HG03196 (cell line): ENCODE measurements around the gene RCL1.
A peak's percentile ranks its signal among the peaks of the same experiment; 100 is the strongest.
"Not testable (repeated sequence)": the region's sequence is repeated elsewhere in the genome, so short reads cannot be mapped to it uniquely, and the experiment has no call there.

ENCODE experiments used
- ATAC-seq: cut with Tn5 transposase; IDR thresholded peaks from one replicate; pipeline ENCODE4 v1.9.1; 2021; ENCODE audit not compliant: unreplicated experiment

Gene RCL1

GRCh38 chr9:4866239-4866969 is 73.7 kb downstream of the RCL1 start:
- no peak for ATAC-seq

GRCh38 chr9:4873066-4873465 is 80.3 kb downstream of the RCL1 start:
- no peak for ATAC-seq

- no peak for ATAC-seq
Observed at GRCh38 chr9:4875559-4875958, 82.8 kb downstream of the RCL1 start.

GRCh38 chr9:4879115-4879558 is 86.4 kb downstream of the RCL1 start:
- no peak for ATAC-seq

GRCh38 chr9:4883326-4883873 is 90.7 kb downstream of the RCL1 start:
- no peak for ATAC-seq

GRCh38 chr9:4886698-4887097 is 94.0 kb downstream of the RCL1 start:
- ATAC-seq: peak; percentile 94

GRCh38 chr9:4887556-4887955 is 94.8 kb downstream of the RCL1 start:
- no peak for ATAC-seq

GRCh38 chr9:4890242-4890641 is 97.5 kb downstream of the RCL1 start:
- ATAC-seq: no peak

GRCh38 chr9:4890929-4891328 is 98.2 kb downstream of the RCL1 start:
- no peak for ATAC-seq

GRCh38 chr9:4891674-4892073 is 98.9 kb downstream of the RCL1 start:
- no peak for ATAC-seq

- ATAC-seq: no peak
Observed at GRCh38 chr9:4892501-4893194, 99.9 kb downstream of the RCL1 start.

- no peak for ATAC-seq
Observed at GRCh38 chr9:4894076-4894475, 101.3 kb downstream of the RCL1 start.

GRCh38 chr9:4899853-4900252 is 107.1 kb downstream of the RCL1 start:
- ATAC-seq: not testable (repeated sequence)

- not testable (repeated sequence) for ATAC-seq
Observed at GRCh38 chr9:4901401-4902134, 108.8 kb downstream of the RCL1 start.

- ATAC-seq: no peak
Observed at GRCh38 chr9:4902135-4902475, 109.4 kb downstream of the RCL1 start.

- ATAC-seq: no peak
Observed at GRCh38 chr9:4904322-4905134, 111.8 kb downstream of the RCL1 start.

- ATAC-seq: no peak
Observed at GRCh38 chr9:4905135-4905490, 112.4 kb downstream of the RCL1 start.
